ENCODE data around the gene KIAA2012.
A peak's percentile ranks its signal among the peaks of the same experiment; 100 is the strongest.
"Not testable (repeated sequence)": the region's sequence is repeated elsewhere in the genome, so short reads cannot be mapped to it uniquely, and the experiment has no call there.

The KIAA2012 gene

DNA sequence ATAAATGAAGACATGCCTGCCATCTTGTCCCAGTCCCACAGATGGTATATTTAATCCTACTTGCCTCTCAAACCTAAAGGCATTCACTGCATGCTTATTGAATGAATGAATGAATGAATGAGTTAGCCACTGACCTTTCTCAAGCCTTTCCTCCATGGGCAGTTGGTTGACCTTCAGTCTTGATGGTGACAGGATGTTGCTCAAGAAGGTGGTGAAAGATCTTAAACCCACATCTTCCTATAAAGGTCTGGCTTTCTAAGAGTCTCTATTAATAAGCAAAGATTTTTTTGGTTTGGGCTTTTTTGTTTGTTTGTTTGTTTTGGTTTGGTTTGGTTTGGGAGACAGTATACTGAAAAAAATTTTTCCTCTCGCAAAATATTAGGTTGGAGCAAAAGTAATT is 41.7 kb downstream of the KIAA2012 start:
- Mint-ChIP-seq H3K4me3 (no peak overlapping the region), H3K27ac (no peak overlapping the region)

DNA sequence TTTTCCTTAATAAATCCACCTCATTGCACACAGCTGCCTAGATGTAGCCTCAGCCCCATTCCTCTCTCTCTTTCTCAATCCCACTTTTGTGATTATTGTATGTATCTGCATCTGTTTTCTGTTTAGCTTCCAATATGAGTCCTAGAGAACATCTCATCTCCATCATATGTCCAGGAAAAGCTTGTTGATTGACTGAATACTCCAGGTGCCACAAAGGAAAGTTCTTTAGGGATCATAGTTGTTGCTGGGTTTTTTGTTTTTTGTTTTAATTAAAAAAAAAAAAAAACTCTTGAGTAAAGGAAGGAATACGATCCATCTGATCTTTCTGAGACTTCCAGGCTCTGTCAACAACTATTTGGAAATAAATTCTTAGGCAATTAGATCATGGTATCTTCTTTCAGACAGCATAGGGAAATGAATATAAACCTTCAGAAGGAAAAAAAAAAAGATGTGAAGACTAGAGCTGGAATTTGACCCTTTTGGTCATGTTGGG is 42.5 kb downstream of the KIAA2012 start:
- H3K4me3 Mint-ChIP-seq, result no peak overlapping the region
- DNase-seq (no peak), ATAC-seq (no peak)
- no peaks in the 10 kb centered on the region for H3K4me1 Mint-ChIP-seq
- no peak overlapping the region for H3K27ac Mint-ChIP-seq
- peaks cover 42% of the 10 kb centered on the region for H3K27me3 Mint-ChIP-seq
- peaks cover 0 to 3% of the 10 kb centered on the region in 2 donors for H3K9me3 Mint-ChIP-seq

More for the DNA sequence above, 41.7 kb downstream of the KIAA2012 start:
- H3K27me3 Mint-ChIP-seq, result peaks cover 48% of the 10 kb centered on the region
- no peak for ATAC-seq
- no peaks in the 10 kb centered on the region for H3K4me1 Mint-ChIP-seq
- DNase-seq, result no peak
- H3K9me3 Mint-ChIP-seq, result no peaks in the 10 kb centered on the region

DNA sequence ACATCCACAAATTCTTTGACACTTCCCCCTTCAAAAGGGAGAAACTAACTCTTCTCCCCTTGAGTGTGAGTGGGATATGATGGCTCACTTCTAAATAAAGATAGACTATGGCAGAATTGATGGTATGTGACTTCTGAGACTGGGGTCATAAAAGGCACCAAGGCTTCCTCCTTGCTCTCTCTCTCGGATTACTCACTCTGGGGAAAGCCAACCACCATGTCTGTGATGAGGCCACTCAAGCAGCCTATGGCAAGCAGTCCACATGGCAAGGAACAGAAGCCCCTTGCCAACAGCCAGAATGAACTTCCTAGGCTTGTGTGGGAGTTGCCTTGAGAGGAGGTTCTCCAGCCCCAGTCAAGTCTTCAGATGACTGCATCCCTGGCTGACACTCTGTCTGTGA is 43.6 kb downstream of the KIAA2012 start:
- ATAC-seq (no peak), DNase-seq (no peak)
- H3K27me3 Mint-ChIP-seq, result peaks cover 42% of the 10 kb centered on the region

GRCh38 chr2:202118168-202118567 is 45.1 kb downstream of the KIAA2012 start:
- no peak for ATAC-seq
- Mint-ChIP-seq H3K4me3 (no peak overlapping the region), H3K27me3 (peaks cover 27% of the 10 kb centered on the region), H3K9me3 (peaks cover 0 to 9% of the 10 kb centered on the region in 2 donors), H3K27ac (no peak overlapping the region), H3K4me1 (peaks cover 5% of the 10 kb centered on the region)
- DNase-seq, result no peak

More for the DNA sequence above, 43.6 kb downstream of the KIAA2012 start:
- Mint-ChIP-seq H3K4me3 (no peak overlapping the region), H3K27ac (no peak overlapping the region), H3K9me3 (peaks cover 0 to 9% of the 10 kb centered on the region in 2 donors), H3K4me1 (no peaks in the 10 kb centered on the region)

DNA sequence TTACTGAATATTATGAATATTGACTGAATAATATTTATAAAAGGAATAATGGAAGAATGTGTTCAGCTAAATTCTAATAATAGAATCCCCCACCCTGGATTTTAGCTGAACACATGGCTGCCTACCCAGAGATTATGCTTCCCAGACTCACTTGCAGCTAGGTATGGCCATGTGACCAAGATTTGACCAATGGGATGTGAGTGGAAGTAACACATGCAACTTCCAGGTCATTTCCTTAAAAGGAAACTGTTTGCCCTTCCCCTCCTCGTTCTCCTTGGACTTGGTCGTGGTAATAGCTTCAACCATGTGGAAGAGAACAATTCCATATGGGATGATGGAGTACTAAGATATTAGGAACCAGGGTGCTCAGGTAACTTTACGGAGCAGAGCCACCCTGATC is 47.8 kb downstream of the KIAA2012 start:
- H3K4me3 Mint-ChIP-seq, result no peak overlapping the region
- ATAC-seq, result no peak
- no peak for DNase-seq
- peaks cover 27% of the 10 kb centered on the region for H3K4me1 Mint-ChIP-seq
- H3K9me3 Mint-ChIP-seq, result peaks cover 0 to 9% of the 10 kb centered on the region in 2 donors
- H3K27me3 Mint-ChIP-seq, result peaks cover 26% of the 10 kb centered on the region
- no peak overlapping the region for H3K27ac Mint-ChIP-seq

DNA sequence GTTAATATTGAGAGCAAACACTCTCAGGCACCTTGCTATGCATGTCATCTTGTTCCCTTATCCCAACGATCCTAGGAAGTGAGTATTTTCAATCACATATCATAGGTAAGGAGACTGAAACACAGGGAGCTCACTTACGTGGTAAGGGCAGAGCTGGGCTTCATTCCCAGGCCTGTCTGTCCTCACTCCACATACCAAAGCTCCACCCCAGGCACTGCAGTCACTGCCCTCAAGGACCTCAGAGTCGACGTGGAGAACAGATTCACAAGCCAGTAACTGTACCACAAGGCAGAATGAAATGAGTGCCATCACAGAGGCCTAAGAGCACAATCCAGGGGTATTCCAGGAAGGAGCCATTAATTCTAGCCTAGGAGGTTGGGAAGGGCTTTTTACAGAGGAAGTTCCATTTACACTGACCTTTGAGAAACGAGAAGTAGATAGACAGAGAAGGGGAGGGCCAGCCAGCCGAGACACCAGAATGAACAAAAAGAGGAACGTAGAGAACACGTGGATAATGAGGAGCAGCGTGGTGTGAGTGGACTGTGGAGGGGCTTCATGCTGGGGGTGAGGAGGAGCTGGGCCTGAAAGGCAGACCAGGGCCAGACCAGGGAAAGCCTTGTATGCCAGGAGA is 48.6 kb downstream of the KIAA2012 start:
- peak overlapping the region in 1 of 2 donors; percentile 36 for H3K27ac Mint-ChIP-seq
- H3K27me3 Mint-ChIP-seq, result peaks cover 19% of the 10 kb centered on the region
- no peak for ATAC-seq
- H3K4me1 Mint-ChIP-seq, result peaks cover 27% of the 10 kb centered on the region
- H3K4me3 Mint-ChIP-seq, result no peak overlapping the region
- H3K9me3 Mint-ChIP-seq, result peaks cover 0 to 9% of the 10 kb centered on the region in 2 donors
- DNase-seq, result no peak

- Mint-ChIP-seq H3K9me3 (peaks cover 0 to 9% of the 10 kb centered on the region in 2 donors), H3K4me3 (no peak overlapping the region), H3K27me3 (peaks cover 14% of the 10 kb centered on the region), H3K27ac (no peak overlapping the region), H3K4me1 (peaks cover 27% of the 10 kb centered on the region)
- no peak for DNase-seq
- ATAC-seq, result no peak
Measured at GRCh38 chr2:202122163-202122540, 49.1 kb downstream of the KIAA2012 start.

DNA sequence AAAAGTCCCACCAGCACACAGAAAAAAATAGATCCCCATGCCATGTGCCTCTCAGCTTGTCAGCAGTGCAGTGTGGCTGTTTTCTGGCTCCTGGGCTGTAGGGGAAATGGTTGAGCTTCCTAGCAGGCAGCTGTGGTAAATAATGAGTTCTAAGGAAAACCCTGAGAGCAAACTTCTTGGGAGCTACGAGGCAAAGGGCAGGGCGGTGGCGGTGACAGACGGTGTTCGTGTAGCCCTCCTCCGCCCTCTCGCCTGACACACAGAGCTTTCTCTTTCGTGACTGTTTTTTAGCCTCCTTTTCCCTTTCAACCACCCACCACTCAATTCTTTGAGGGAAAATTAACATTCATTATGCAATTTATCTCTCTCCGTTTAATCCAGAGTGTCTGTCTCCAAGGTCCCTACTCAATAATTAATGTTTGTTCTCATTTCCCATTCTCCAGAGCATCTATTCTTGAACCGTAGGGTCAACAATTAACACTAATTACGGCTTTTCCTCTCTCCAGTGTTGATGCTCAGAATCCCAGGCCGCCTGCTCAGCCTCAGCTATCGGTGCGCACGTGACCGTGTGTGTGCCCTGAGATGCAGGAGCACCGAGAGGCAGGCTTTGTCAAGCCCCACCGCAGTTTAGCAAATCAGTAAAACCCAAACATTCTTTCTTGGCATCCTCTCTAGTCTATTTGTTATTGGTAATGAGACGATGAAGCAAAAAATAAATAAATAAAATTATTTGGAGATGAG is 50.1 kb downstream of the KIAA2012 start:
- DNase-seq (no peak), ATAC-seq (no peak)
- Mint-ChIP-seq H3K4me1 (peaks cover 32% of the 10 kb centered on the region), H3K4me3 (peak overlapping the region in 1 of 2 donors; percentile 2), H3K27ac (no peak overlapping the region), H3K27me3 (peaks cover 12% of the 10 kb centered on the region), H3K9me3 (peaks cover 0 to 9% of the 10 kb centered on the region in 2 donors)

- peaks cover 0 to 9% of the 10 kb centered on the region in 2 donors for H3K9me3 Mint-ChIP-seq
- no peak for ATAC-seq
- no peak overlapping the region for H3K4me3 Mint-ChIP-seq
- H3K27ac Mint-ChIP-seq, result no peak overlapping the region
- peaks cover 33% of the 10 kb centered on the region for H3K4me1 Mint-ChIP-seq
- H3K27me3 Mint-ChIP-seq, result peaks cover 12% of the 10 kb centered on the region
- DNase-seq, result no peak
Measured at GRCh38 chr2:202124286-202124685, 51.2 kb downstream of the KIAA2012 start.

GRCh38 chr2:202127687-202128331 is 54.8 kb downstream of the KIAA2012 start:
- H3K4me3 Mint-ChIP-seq, result no peak overlapping the region
- peaks cover 12% of the 10 kb centered on the region for H3K27me3 Mint-ChIP-seq
- no peaks in the 10 kb centered on the region for H3K9me3 Mint-ChIP-seq
- no peak for ATAC-seq
- DNase-seq, result no peak
- no peak overlapping the region for H3K27ac Mint-ChIP-seq
- H3K4me1 Mint-ChIP-seq, result peaks cover 31% of the 10 kb centered on the region

DNA sequence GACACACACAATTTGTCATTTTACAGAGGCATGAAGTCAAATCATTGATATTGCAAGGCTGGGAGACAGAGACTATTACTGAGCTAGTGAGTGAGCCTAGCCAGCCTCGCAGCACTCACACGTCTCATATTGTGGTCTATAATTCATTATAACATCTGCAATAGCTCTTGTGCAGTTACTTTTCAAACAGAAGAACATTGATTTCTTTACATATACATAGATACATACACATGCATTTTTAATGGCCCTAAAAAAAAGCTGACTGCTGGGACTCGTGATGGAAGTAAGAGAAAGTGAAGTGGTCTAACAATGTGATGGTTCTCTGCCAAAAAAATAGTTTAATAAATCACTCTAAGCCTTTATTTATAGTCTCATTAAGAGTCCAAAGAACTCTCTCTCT is 56.8 kb downstream of the KIAA2012 start:
- Mint-ChIP-seq H3K27ac (no peak overlapping the region), H3K9me3 (no peaks in the 10 kb centered on the region), H3K4me1 (peaks cover 13% of the 10 kb centered on the region), H3K4me3 (no peak overlapping the region), H3K27me3 (peaks cover 5% of the 10 kb centered on the region)
- ATAC-seq, result no peak
- DNase-seq, result no peak

GRCh38 chr2:202133200-202133908 is 60.3 kb downstream of the KIAA2012 start:
- no peak overlapping the region for H3K27ac Mint-ChIP-seq
- no peak for ATAC-seq
- no peak for DNase-seq
- no peaks in the 10 kb centered on the region for H3K27me3 Mint-ChIP-seq
- no peaks in the 10 kb centered on the region for H3K9me3 Mint-ChIP-seq
- H3K4me3 Mint-ChIP-seq, result no peak overlapping the region
- no peaks in the 10 kb centered on the region for H3K4me1 Mint-ChIP-seq

- no peak for ATAC-seq
- Mint-ChIP-seq H3K4me3 (no peak overlapping the region), H3K4me1 (no peaks in the 10 kb centered on the region), H3K9me3 (no peaks in the 10 kb centered on the region), H3K27me3 (no peaks in the 10 kb centered on the region), H3K27ac (no peak overlapping the region)
- no peak for DNase-seq
Measured at GRCh38 chr2:202133909-202134265, 60.8 kb downstream of the KIAA2012 start.

GRCh38 chr2:202135091-202135874 is 62.2 kb downstream of the KIAA2012 start:
- Mint-ChIP-seq H3K4me1 (no peaks in the 10 kb centered on the region), H3K27me3 (peaks cover 8% of the 10 kb centered on the region), H3K9me3 (no peaks in the 10 kb centered on the region), H3K4me3 (no peak overlapping the region), H3K27ac (no peak overlapping the region)
- no peak for DNase-seq
- ATAC-seq, result no peak

DNA sequence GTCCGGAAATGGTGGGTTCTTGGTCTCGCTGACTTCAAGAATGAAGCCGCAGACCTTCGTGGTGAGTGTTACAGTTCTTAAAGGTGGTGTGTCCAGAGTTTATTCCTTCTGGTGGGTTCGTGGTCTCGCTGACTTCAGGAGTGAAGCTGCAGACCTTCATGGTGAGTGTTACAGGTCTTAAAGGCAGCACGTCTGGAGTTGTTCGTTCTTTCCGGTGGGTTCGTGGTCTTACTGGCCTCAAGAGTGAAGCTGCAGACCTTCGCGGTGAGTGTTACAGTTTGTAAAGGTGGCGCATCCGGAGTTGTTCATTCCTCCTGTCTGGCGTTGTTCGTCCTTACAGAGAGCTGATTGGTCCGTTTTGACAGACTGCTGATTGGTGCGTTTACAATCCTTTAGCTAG is 63.0 kb downstream of the KIAA2012 start:
- H3K9me3 Mint-ChIP-seq, ATAC-seq, H3K27ac Mint-ChIP-seq, H3K27me3 Mint-ChIP-seq, H3K4me3 Mint-ChIP-seq, H3K4me1 Mint-ChIP-seq, DNase-seq: not testable (repeated sequence)
